GM12878 (cell line): ENCODE results near the gene MYRFL. TPM values are rescaled to one million over a fixed set of nuclear protein-coding genes. Genes with fewer than 3 reads are reported as not detected.

Experiments
- EED ChIP-seq: sonication (generic); IDR thresholded peaks from 2 replicates; pipeline ENCODE4 v1.6.1; 2016; ENCODE audit warnings: antibody characterized with exemption, low read depth
- EP300 ChIP-seq, 2 experiments: fragments of 150-350 bp in 1 of 2; IDR thresholded peaks; 2 replicates each; pipeline ENCODE4 v1.6.1; 2011 to 2012; ENCODE audit warnings: low read depth in 2 of 2, low read length in 2 of 2, borderline replicate concordance in 1 of 2, improper control_type of control experiment in 1 of 2, inconsistent platforms in 1 of 2; ENCODE audit not compliant: control insufficient read depth in 1 of 2
- HDAC6 ChIP-seq: fragments of 200-600 bp; sonication (generic); IDR thresholded peaks from one replicate; pipeline ENCODE4 v1.8.0; 2017; ENCODE audit warnings: antibody characterized with exemption; ENCODE audit not compliant: unreplicated experiment
- MYB ChIP-seq: fragments of 150-350 bp; IDR thresholded peaks from 2 replicates; pipeline ENCODE4 v1.6.1; 2014; ENCODE audit warnings: mild to moderate bottlenecking, low read depth, low read length, borderline replicate concordance
- NFIC ChIP-seq: IDR thresholded peaks from 2 replicates; pipeline ENCODE4 v1.6.1; 2012; ENCODE audit warnings: low read depth, mild to moderate bottlenecking, inconsistent platforms, low read length, moderate library complexity
- RELA ChIP-seq: fragments of 450-650 bp; IDR thresholded peaks from 2 replicates; pipeline ENCODE4 v1.8.0; 2014; ENCODE audit warnings: borderline replicate concordance; ENCODE audit not compliant: partially characterized antibody
- STAT1 ChIP-seq: fragments of 450-650 bp; conservative IDR thresholded peaks from 2 replicates; pipeline ENCODE4 v1.6.1; 2014; ENCODE audit warnings: antibody characterized with exemption, mild to moderate bottlenecking
- ZBTB40 ChIP-seq: fragments of 450-650 bp; IDR thresholded peaks from 2 replicates; pipeline ENCODE4 v1.6.1; 2016; ENCODE audit warnings: mild to moderate bottlenecking, moderate library complexity, borderline replicate concordance
- ZNF384 ChIP-seq: IDR thresholded peaks from 2 replicates; pipeline ENCODE4 v1.6.1; 2012; ENCODE audit warnings: low read depth, mild to moderate bottlenecking, low read length, improper control_type of control experiment, borderline replicate concordance
- ZNF622 ChIP-seq: fragments of 450-650 bp; IDR thresholded peaks from 2 replicates; pipeline ENCODE4 v1.6.1; 2017; ENCODE audit warnings: mild to moderate bottlenecking, inconsistent platforms
- ZNF687 ChIP-seq: fragments of 450-650 bp; IDR thresholded peaks from 2 replicates; pipeline ENCODE4 v1.6.1; 2017; ENCODE audit warnings: mild to moderate bottlenecking, moderate library complexity
- ZZZ3 ChIP-seq: IDR thresholded peaks from 2 replicates; pipeline ENCODE4 v1.6.1; 2011; ENCODE audit warnings: low read depth; ENCODE audit not compliant: control insufficient read depth, insufficient read length
- polyA plus RNA-seq, 11 experiments: library from polyadenylated mRNA; depleted of rRNA in 4 of 11; unstranded in 6 of 11; stranded (reverse) in 5 of 11; fragments of >200 nt; fragmentation: Nextera tagmentation in 4 of 11; fragmentation: Illumina TruSeq in 1 of 11; extraction: Ambion mirVana in 4 of 11; extraction: Trizol in 1 of 11; gene quantifications; 1 replicate in 1 of 11; 2 replicates in 10 of 11; pipeline versions ENCODE4 v1.2.1 to v1.2.3, GENCODE V29; 2011 to 2016; ENCODE audit warnings: inconsistent platforms in 2 of 11, missing spikeins in 2 of 11, low read depth in 1 of 11
- total RNA-seq, 4 experiments: library from RNA; depleted of rRNA in 3 of 4; stranded (reverse); fragments of >200 nt in 3 of 4; fragmentation: Illumina TruSeq in 1 of 4; extraction: Trizol in 1 of 4; gene quantifications; 2 replicates each; pipeline versions ENCODE4 v1.2.1 to v1.2.3, GENCODE V29; 2013 to 2021
- TF ChIP-seq, protein P1 (sequence below): fragments of 450-650 bp; formaldehyde crosslinking; IDR thresholded peaks from 2 replicates; pipeline ENCODE4 v1.5.0; 2022; ENCODE audit warnings: mild to moderate bottlenecking, missing genetic modification characterization
- TF ChIP-seq, protein P2 (sequence below): IDR thresholded peaks from 2 replicates; pipeline ENCODE4 v1.6.1; 2011; ENCODE audit warnings: borderline replicate concordance, low read depth, mild to moderate bottlenecking, moderate library complexity, mixed read lengths, low read length; ENCODE audit not compliant: insufficient read depth; ENCODE audit errors: extremely low read length

MYRFL gene
- total and polyA plus RNA-seq, 10 of the 15 experiments (the other 5 are each of a cell fraction or from before 2014, with no cell fraction given): 0.24 to 1.8 (median 0.64) TPM

- TF ChIP-seq, protein P1, sequence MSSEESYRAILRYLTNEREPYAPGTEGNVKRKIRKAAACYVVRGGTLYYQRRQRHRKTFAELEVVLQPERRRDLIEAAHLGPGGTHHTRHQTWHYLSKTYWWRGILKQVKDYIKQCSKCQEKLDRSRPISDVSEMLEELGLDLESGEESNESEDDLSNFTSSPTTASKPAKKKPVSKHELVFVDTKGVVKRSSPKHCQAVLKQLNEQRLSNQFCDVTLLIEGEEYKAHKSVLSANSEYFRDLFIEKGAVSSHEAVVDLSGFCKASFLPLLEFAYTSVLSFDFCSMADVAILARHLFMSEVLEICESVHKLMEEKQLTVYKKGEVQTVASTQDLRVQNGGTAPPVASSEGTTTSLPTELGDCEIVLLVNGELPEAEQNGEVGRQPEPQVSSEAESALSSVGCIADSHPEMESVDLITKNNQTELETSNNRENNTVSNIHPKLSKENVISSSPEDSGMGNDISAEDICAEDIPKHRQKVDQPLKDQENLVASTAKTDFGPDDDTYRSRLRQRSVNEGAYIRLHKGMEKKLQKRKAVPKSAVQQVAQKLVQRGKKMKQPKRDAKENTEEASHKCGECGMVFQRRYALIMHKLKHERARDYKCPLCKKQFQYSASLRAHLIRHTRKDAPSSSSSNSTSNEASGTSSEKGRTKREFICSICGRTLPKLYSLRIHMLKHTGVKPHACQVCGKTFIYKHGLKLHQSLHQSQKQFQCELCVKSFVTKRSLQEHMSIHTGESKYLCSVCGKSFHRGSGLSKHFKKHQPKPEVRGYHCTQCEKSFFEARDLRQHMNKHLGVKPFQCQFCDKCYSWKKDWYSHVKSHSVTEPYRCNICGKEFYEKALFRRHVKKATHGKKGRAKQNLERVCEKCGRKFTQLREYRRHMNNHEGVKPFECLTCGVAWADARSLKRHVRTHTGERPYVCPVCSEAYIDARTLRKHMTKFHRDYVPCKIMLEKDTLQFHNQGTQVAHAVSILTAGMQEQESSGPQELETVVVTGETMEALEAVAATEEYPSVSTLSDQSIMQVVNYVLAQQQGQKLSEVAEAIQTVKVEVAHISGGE (CRISPR knock-in tag): no peak
- TF ChIP-seq NFIC (no peak), EP300 (IDR thresholded peaks at IDR 0.05; ENCODE audit: borderline replicate concordance in 1 of 2, control insufficient read depth in 1 of 2, low read depth in 2 of 2, low read length in 2 of 2) (no peak), RELA (no peak), ZNF687 (no peak), ZNF622 (no peak), ZBTB40 (no peak), HDAC6 (no peak), MYB (no peak), STAT1 (no peak), ZNF384 (no peak), EED (no peak), ZZZ3 (no peak)
- TF ChIP-seq, protein P2, sequence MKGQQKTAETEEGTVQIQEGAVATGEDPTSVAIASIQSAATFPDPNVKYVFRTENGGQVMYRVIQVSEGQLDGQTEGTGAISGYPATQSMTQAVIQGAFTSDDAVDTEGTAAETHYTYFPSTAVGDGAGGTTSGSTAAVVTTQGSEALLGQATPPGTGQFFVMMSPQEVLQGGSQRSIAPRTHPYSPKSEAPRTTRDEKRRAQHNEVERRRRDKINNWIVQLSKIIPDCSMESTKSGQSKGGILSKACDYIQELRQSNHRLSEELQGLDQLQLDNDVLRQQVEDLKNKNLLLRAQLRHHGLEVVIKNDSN: no peak
Measured at GRCh38 chr12:69900720-69901131, 75.7 kb downstream of the MYRFL start (continued).
